HG02588 (cell line): ENCODE results near the gene CALML3.

ENCODE experiments used
- ATAC-seq: cut with Tn5 transposase; IDR thresholded peaks from one replicate; pipeline ENCODE4 v1.9.1; 2021; ENCODE audit warnings: mild to moderate bottlenecking, moderate library complexity; ENCODE audit not compliant: unreplicated experiment

Gene CALML3

GRCh38 chr10:5523796-5524574, 776 bp upstream of the CALML3 start:
- ATAC-seq: no peak

- no peak for ATAC-seq
These were observed 990 bp downstream of the CALML3 start for GRCh38 chr10:5525561-5526341.

GRCh38 chr10:5526691-5527331, 2.0 kb downstream of the CALML3 start:
- ATAC-seq: no peak

GRCh38 chr10:5527332-5528200, 2.8 kb downstream of the CALML3 start:
- no peak for ATAC-seq

GRCh38 chr10:5528989-5529701, 4.4 kb downstream of the CALML3 start:
- ATAC-seq: no peak

- ATAC-seq: no peak
These were observed 5.1 kb downstream of the CALML3 start for GRCh38 chr10:5529702-5530411.

GRCh38 chr10:5530412-5530806, 5.6 kb downstream of the CALML3 start:
- no peak for ATAC-seq

GRCh38 chr10:5530846-5531557, 6.2 kb downstream of the CALML3 start:
- ATAC-seq: no peak

- no peak for ATAC-seq
These were observed 7.0 kb downstream of the CALML3 start for GRCh38 chr10:5531558-5532306.

GRCh38 chr10:5532307-5532605, 7.5 kb downstream of the CALML3 start:
- no peak for ATAC-seq

- no peak for ATAC-seq
These were observed 7.9 kb downstream of the CALML3 start for GRCh38 chr10:5532618-5533097.

GRCh38 chr10:5533098-5533731, 8.5 kb downstream of the CALML3 start:
- no peak for ATAC-seq

GRCh38 chr10:5534051-5534821, 9.5 kb downstream of the CALML3 start:
- ATAC-seq: no peak

- ATAC-seq: no peak
These were observed 10.4 kb downstream of the CALML3 start for GRCh38 chr10:5534880-5535856.

GRCh38 chr10:5536486-5537081, 11.8 kb downstream of the CALML3 start:
- no peak for ATAC-seq
